ENCODE measurements around the gene MOB3B. TPM values are rescaled to one million over a fixed set of nuclear protein-coding genes. Genes with fewer than 3 reads are reported as not detected.

MOB3B gene
- total and polyA plus RNA-seq, 10 of the 15 experiments (the other 5 are each of a cell fraction or from before 2014, with no cell fraction given): 0.44 to 2.7 (median 0.91) TPM

DNA sequence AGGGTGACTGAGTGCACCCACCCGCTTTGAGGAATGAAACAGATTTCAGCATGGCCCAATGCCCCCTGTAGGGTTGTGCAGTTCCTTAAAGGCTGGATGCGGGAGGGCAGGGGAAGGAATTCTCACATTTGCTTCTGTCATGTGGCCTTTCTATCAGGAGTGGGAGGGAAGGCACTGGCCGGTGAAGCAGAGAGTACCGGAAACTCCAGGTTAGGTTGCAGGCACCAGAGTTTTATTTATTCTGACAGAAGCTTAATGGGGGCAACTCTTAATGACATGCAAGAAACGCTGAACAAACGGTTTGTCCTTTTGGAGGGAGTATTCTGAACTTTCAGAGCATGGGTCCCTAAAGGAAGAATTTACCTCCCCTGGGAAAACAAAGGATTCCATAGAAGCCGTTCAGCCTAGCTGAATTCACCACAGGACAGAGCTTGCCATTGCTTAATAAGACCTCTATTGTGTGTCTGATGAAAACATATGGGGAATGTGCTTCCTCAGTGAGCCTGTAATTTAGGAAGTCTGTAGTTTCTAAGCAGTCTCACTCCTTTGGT, 188.6 kb downstream of the MOB3B start:
- ATAC-seq (no peak), FAIRE-seq (no peak), DNase-seq (ENCODE audit: low read depth, low spot score) (no peak)
- WGBS (ENCODE audit: insufficient coverage, insufficient replicate concordance, low lambda C conversion rate, missing lambda C conversion rate): 69% methylated on average over 7 of the region's 7 CpGs
- no peaks in the 10 kb centered on the region for H3K4me1 ChIP-seq (ENCODE audit: control insufficient read depth, insufficient read depth, low read length)
- no peak overlapping the region for H3K4me3 ChIP-seq
- no peak overlapping the region for H3K4me2 ChIP-seq (ENCODE audit: control insufficient read depth, insufficient read depth)
- RAD21 ChIA-PET (ENCODE audit: unreplicated experiment): no interaction called here
- no peak overlapping the region for H3K27ac ChIP-seq (ENCODE audit: control insufficient read depth, insufficient read depth)
- in situ Hi-C loops (cut with MboI): no loop called here
- H2AFZ ChIP-seq (ENCODE audit: control insufficient read depth, low read depth, low read length): no peak overlapping the region
- no peaks in the 10 kb centered on the region for H3K36me3 ChIP-seq (ENCODE audit: control insufficient read depth in 2 of 2, insufficient read depth in 2 of 2, low read length in 1 of 2)
- intact Hi-C loops (cut with micrococcal nuclease; ENCODE audit: unreplicated experiment): no loop called here
- CTCF ChIA-PET: interaction anchor here (1.4 to 1.7 kb wide), 2 partner anchors 7 to 189 kb away, joined by 4 to 6 read pairs; partner anchors contain the start of gene MOB3B
- POLR2A ChIA-PET: no interaction called here
- no peaks in the 10 kb centered on the region for H3K27me3 ChIP-seq (replicated peaks in 1 of 2; ENCODE audit: control insufficient read depth in 2 of 2, insufficient read depth in 2 of 2, low read length in 1 of 2)
- no peak overlapping the region for H3K9ac ChIP-seq (ENCODE audit: control insufficient read depth, insufficient read depth, low read length)
- no peaks in the 10 kb centered on the region for H4K20me1 ChIP-seq (ENCODE audit: control insufficient read depth, insufficient read depth)
- H3K9me3 ChIP-seq (replicated peaks; ENCODE audit: control insufficient read depth, insufficient read depth, low read length): no peaks in the 10 kb centered on the region
- SMC1A ChIA-PET (ENCODE audit: uncharacterized antibody, unreplicated experiment): interaction anchor here (0.7 to 1.8 kb wide), 3 partner anchors 8 to 189 kb away, joined by 3 to 5 read pairs (median 4); partner anchors contain the start of gene MOB3B
- no TSS peak for BruUV-seq (replicated peaks)
- TF ChIP-seq YY1 (IDR thresholded peaks at IDR 0.05; ENCODE audit: low read depth, low read length) (no peak), HDAC2 (IDR thresholded peaks at IDR 0.05) (no peak), BMI1 (IDR thresholded peaks at IDR 0.05; ENCODE audit: borderline replicate concordance) (no peak), FOS (IDR thresholded peaks at IDR 0.05; ENCODE audit: borderline replicate concordance, extremely low read depth, insufficient read length) (no peak), BRCA1 (IDR thresholded peaks at IDR 0.05; ENCODE audit: low read depth, low read length) (no peak), EGR1 (IDR thresholded peaks at IDR 0.05; ENCODE audit: borderline replicate concordance in 1 of 2, low read depth in 2 of 2, low read length in 2 of 2) (no peak), JUNB (IDR thresholded peaks at IDR 0.05) (no peak)
- TF ChIP-seq, protein P1, sequence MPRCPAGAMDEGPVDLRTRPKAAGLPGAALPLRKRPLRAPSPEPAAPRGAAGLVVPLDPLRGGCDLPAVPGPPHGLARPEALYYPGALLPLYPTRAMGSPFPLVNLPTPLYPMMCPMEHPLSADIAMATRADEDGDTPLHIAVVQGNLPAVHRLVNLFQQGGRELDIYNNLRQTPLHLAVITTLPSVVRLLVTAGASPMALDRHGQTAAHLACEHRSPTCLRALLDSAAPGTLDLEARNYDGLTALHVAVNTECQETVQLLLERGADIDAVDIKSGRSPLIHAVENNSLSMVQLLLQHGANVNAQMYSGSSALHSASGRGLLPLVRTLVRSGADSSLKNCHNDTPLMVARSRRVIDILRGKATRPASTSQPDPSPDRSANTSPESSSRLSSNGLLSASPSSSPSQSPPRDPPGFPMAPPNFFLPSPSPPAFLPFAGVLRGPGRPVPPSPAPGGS (IDR thresholded peaks at IDR 0.05; ENCODE audit: borderline replicate concordance, insufficient read depth, low read depth, low read length, poor library complexity, severe bottlenecking): no peak
- TF ChIP-seq, protein P2, sequence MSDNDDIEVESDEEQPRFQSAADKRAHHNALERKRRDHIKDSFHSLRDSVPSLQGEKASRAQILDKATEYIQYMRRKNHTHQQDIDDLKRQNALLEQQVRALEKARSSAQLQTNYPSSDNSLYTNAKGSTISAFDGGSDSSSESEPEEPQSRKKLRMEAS (IDR thresholded peaks at IDR 0.05; ENCODE audit: low read depth, low read length): no peak
- no peaks in the 10 kb centered on the region for H3K79me2 ChIP-seq (ENCODE audit: control insufficient read depth, insufficient read depth, low read length)

All from GM12878 (cell line).